Fibroblast of lung (primary cell): ENCODE measurements around the gene AFAP1.

Experiments
- CTCF ChIP-seq, 2 donors: IDR thresholded peaks in 1 of 2; conservative IDR thresholded peaks in 1 of 2; 1 replicate in 1 of 2; 2 replicates in 1 of 2; pipeline ENCODE4 v1.5.1; 2011 to 2012; ENCODE audit warnings: low read length in 2 of 2, control low read depth in 1 of 2, inconsistent platforms in 1 of 2, low read depth in 1 of 2, mild to moderate bottlenecking in 1 of 2
- EZH2 ChIP-seq: IDR thresholded peaks from 2 replicates; pipeline ENCODE4 v1.5.1; 2012; ENCODE audit warnings: low read length, control low read depth, mild to moderate bottlenecking; ENCODE audit errors: missing control alignments

GRCh38 chr4:7906171-7906701, 33.4 kb downstream of the AFAP1 start:
- TF ChIP-seq CTCF (conservative IDR thresholded peaks at IDR 0.05 in 1 of 2, IDR thresholded peaks at IDR 0.05 in 1 of 2; ENCODE audit: low read depth in 1 of 2, low read length in 2 of 2) (no peak), EZH2 (no peak)
